NT2/D1 (cell line): ENCODE measurements around the gene CLIP4.

Experiments
- SUZ12 ChIP-seq: IDR thresholded peaks from 2 replicates; pipeline ENCODE4 v1.6.1; 2011; ENCODE audit not compliant: insufficient read length, insufficient read depth; ENCODE audit errors: extremely low read depth
- YY1 ChIP-seq: IDR thresholded peaks from 2 replicates; pipeline ENCODE4 v1.6.1; 2011; ENCODE audit not compliant: insufficient read length, insufficient read depth
- ZNF274 ChIP-seq: IDR thresholded peaks from 2 replicates; pipeline ENCODE4 v1.6.1; 2011; ENCODE audit warnings: mild to moderate bottlenecking, low read depth, low read length

- no peak for TF ChIP-seq ZNF274
- no peak for TF ChIP-seq SUZ12
- TF ChIP-seq YY1 = no peak
Observed at GRCh38 chr2:29222381-29223179, 107.4 kb downstream of the CLIP4 start.
